Ectodermal cell (in vitro differentiated cells): ENCODE results near the gene SUMF2.
"Not testable (repeated sequence)": the region's sequence is repeated elsewhere in the genome, so short reads cannot be mapped to it uniquely, and the experiment has no call there.

Source experiments
- H3K27ac ChIP-seq: 2 replicates; pipeline ENCODE4 v1.7.0; 2013; ENCODE audit warnings: mild to moderate bottlenecking, low read depth, low read length; ENCODE audit not compliant: insufficient read depth, poor library complexity, severe bottlenecking
- H3K27me3 ChIP-seq: 2 replicates; pipeline ENCODE4 v1.7.0; 2013; ENCODE audit warnings: mild to moderate bottlenecking, low read length; ENCODE audit not compliant: insufficient read depth, control insufficient read depth, poor library complexity, severe bottlenecking
- H3K36me3 ChIP-seq: one replicate; pipeline ENCODE4 v1.7.0; 2013; ENCODE audit warnings: low read length; ENCODE audit not compliant: control insufficient read depth, insufficient read depth
- H3K4me1 ChIP-seq: one replicate; pipeline ENCODE4 v1.7.0; 2013; ENCODE audit warnings: low read length; ENCODE audit not compliant: control insufficient read depth, insufficient read depth
- H3K4me3 ChIP-seq: 2 replicates; pipeline ENCODE4 v1.7.0; 2013; ENCODE audit warnings: low read depth, low read length, control low read depth; ENCODE audit not compliant: insufficient read depth
- H3K9me3 ChIP-seq: 2 replicates; pipeline ENCODE4 v1.7.0; 2013; ENCODE audit warnings: mild to moderate bottlenecking, low read length, moderate library complexity; ENCODE audit not compliant: control insufficient read depth
- WGBS, 2 experiments: methylation state at CpG; one replicate each; pipeline ENCODE4 v1.1.7; 2013; ENCODE audit warnings: missing lambda C conversion rate in 2 of 2; 5-methylcytosine and 5-hydroxymethylcytosine counted together

Gene SUMF2

DNA sequence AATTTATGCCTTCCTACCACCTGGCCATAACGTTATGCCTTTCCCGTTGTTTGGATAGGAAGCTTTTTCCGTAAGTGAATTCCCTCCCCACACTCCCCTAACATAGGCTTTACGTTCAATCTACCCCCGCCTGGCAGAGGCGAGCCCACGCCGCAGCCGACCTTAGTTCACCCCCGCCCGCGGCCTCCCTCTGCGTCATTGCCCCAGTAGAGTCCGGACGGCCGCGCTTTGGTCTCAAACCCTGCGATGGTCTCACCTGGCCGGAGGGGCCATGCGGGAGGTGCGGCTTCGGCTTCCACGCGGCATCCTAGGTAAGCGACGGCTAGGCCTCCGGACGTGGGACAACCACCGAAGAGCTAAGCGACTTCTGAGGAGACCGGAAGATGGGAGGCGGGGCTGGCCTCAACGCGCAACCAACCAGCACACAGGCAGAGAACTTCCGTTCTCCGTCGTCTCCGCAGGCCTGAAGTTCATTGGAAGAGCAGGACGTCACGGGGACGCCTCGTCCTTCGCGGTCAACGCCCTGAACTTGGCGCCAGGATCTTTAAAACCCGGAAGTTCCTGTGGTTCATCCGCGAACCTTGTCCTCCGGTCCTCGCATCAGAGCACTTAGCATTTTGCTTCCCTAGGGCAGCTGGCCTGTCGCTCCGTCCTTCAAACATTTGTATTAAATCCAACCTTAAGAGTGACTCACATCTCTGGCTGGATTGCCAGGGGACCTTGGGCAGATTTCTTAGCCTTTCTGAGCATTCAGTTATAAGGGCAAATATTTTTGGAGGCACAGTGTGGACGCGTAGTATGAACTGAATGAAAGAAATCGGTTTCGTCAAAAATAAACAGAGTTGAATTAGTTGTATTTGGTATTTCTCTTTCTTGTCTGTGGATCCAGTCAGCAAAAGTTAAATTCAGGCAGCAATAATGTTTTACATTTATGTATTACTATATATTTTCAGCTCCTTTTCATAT lies 42.3 kb downstream of the SUMF2 start, which contains the start of gene CHCHD2:
Gene CHCHD2, minus strand, starts transcription at position 369 of the 966 bp plus-strand sequence. Its CDS starts 63 bp downstream, at position 306.
- Histone ChIP-seq H3K27ac (no peak within 1 kb of the TSS), H3K27me3 (no peaks in the 10 kb centered on the region), H3K9me3 (peaks cover 5% of the 10 kb centered on the region), H3K36me3 (peaks cover 7% of the 10 kb centered on the region), H3K4me3 (peak within 1 kb of the TSS; percentile 65), H3K4me1 (no peaks in the 10 kb centered on the region)
- 6 to 11% methylated on average over 53 to 57 of the region's 57 CpGs for WGBS, 2 experiments

DNA sequence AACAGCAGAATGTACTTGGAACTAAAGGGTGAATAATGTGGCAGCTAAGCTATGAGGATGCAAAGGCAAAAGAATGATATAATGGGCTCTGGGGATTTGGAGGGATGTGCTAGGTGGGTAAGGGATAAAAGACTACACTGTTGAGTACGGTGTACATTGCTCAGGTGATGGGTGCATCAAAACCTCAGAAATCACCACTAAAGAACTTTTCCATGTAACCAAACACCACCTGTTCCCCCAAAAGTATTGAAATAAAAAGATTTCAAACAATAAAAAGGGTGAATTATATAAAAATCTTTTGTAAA lies 43.8 kb downstream of the SUMF2 start:
- H3K27me3 ChIP-seq = no peaks in the 10 kb centered on the region
- H3K36me3 ChIP-seq = peaks cover 7% of the 10 kb centered on the region
- 83 to 100% methylated on average over 1 of the region's 1 CpG for WGBS, 2 experiments
- H3K4me1 ChIP-seq = no peaks in the 10 kb centered on the region
- H3K27ac ChIP-seq = no peak overlapping the region
- no peak overlapping the region for H3K4me3 ChIP-seq
- H3K9me3 ChIP-seq = peaks cover 6% of the 10 kb centered on the region

DNA sequence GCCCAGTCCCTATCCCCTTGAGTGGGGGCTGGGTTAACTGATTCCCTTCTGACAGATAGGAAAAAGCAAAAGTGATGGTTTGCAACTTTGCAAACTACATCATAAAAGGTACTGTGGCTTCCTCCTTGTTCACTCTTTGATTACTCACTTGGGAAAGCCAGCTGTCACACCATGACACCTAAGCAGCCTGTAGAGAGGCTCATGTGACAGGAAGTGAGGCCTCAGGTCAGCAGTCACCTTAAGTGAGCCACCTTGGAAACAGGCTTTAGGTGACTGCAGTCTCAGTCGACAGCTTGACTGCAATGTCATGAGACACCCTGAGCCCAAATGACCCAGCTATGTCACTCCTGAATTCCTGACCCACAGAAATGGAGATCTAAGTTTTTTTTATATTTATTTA lies 46.5 kb downstream of the SUMF2 start:
- no peak overlapping the region for H3K27ac ChIP-seq
- H3K4me1 ChIP-seq = no peaks in the 10 kb centered on the region
- WGBS, 2 experiments = 79 to 83% methylated on average over 1 of the region's 1 CpG
- H3K36me3 ChIP-seq = no peaks in the 10 kb centered on the region
- no peaks in the 10 kb centered on the region for H3K27me3 ChIP-seq
- H3K9me3 ChIP-seq = peaks cover 6% of the 10 kb centered on the region
- no peak overlapping the region for H3K4me3 ChIP-seq

DNA sequence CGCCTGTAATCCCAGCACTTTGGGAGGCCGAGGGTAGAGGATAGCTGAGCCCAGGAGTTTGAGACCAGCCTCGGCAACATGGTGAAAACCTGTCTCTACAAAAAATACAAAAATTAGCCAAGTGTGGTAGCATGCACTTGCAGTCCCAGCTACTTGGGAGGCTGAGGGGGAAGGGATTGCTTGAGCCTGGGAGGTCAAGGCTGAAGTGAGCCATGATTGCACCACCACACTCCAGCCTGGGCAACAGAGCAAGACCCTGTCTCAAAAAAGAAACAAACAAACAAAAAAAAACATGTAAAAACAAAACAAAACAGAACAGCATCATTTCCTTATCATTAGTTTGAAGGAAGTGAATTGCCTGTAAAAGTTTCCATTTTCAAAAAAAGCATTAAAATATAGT lies 48.2 kb downstream of the SUMF2 start:
- H3K4me3 ChIP-seq, H3K27me3 ChIP-seq, H3K4me1 ChIP-seq, H3K9me3 ChIP-seq, H3K36me3 ChIP-seq, H3K27ac ChIP-seq: not testable (repeated sequence)
- WGBS, 2 experiments = 82 to 84% methylated on average over 3 of the region's 3 CpGs

DNA sequence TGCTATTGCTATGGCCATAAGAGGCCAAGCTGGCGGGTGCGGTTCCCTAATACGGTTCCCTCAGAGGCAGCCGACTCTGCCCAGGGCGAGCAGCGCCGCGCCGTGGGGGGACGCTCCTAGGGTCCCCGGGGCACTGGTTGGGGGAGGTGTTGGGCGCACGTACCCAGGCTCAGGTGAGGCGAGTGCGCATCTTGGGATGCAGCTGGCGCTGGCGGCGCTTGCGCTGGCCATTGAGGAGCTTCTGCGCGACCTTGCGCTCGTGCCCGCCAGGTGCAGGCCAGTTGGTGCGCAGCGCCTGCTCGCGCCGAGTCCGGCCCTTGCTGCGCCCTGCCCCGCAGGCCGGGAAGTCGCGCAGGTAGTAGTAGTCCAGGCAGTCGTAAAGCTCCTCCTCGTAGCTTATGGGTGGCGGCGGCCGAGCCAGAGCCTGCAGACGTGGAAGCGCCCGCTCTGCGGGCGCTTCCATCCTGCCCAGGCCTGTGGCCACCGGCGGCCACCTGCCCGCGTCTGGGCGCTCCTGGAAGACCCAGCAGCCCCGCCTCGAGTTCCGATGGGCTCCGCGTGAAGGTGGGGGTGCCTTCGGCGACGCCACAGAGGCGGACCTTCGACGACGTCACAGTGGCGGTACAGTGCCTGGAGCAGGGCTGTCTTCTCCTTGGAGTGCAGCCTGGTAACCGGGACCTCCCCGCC lies 51.9 kb downstream of the SUMF2 start, which contains the start of gene NUPR2:
Gene NUPR2, minus strand, starts transcription at position 566 of the 687 bp plus-strand sequence. Its CDS starts 103 bp downstream, at position 463.
- Histone ChIP-seq H3K27me3 (no peaks in the 10 kb centered on the region), H3K4me3 (no peak within 1 kb of the TSS), H3K9me3 (peaks cover 8% of the 10 kb centered on the region), H3K36me3 (no peaks in the 10 kb centered on the region), H3K4me1 (no peaks in the 10 kb centered on the region), H3K27ac (no peak within 1 kb of the TSS)
- WGBS, 2 experiments = 90 to 91% methylated on average over 65 of the region's 65 CpGs

DNA sequence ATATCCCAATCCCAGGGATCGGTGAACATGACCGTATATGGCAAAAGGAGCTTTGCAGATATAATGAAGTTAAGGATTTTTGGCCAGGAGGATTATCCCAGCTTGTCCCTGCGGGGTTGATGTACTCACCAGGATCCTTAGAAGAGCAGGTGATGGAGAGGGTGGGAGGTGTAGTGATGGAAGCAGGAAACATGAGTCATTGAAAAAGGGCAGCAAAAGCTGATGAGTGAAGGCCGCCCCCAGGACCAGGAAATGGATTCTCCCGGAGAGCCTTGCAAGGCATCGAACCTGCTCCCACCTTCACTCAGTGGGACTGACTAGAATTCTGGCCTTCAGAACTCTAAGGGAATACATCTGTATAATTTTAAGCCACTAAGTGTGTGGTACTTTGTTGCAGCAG lies 57.4 kb downstream of the SUMF2 start:
- Histone ChIP-seq H3K27ac (no peak overlapping the region), H3K9me3 (peaks cover 10% of the 10 kb centered on the region), H3K4me1 (no peaks in the 10 kb centered on the region), H3K36me3 (no peaks in the 10 kb centered on the region), H3K27me3 (no peaks in the 10 kb centered on the region), H3K4me3 (no peak overlapping the region)
- 82 to 85% methylated on average over 6 of the region's 6 CpGs for WGBS, 2 experiments

DNA sequence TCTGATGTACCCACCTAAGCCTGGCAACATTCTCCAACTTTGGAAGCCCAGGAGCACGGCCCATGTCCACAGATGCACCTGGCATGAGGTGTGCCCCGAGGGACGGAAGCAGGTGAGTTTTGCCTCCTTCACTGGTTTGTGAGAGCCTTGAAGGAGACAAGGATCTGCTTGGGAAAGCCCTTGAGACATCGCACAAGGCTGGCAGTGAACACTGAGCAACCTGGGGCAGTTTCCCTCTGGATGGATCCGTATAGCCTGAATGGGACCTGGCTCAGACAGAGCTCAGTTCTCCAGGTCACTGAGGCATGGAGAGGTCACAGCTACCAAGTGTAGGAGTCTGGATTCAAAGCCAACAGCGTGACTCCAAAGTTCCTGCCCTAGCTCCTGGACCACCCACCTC lies 60.9 kb downstream of the SUMF2 start:
- Histone ChIP-seq H3K27me3 (no peaks in the 10 kb centered on the region), H3K4me1 (no peaks in the 10 kb centered on the region), H3K27ac (no peak overlapping the region), H3K4me3 (no peak overlapping the region), H3K36me3 (no peaks in the 10 kb centered on the region), H3K9me3 (peaks cover 6% of the 10 kb centered on the region)
- 54 to 61% methylated on average over 6 of the region's 6 CpGs for WGBS, 2 experiments

DNA sequence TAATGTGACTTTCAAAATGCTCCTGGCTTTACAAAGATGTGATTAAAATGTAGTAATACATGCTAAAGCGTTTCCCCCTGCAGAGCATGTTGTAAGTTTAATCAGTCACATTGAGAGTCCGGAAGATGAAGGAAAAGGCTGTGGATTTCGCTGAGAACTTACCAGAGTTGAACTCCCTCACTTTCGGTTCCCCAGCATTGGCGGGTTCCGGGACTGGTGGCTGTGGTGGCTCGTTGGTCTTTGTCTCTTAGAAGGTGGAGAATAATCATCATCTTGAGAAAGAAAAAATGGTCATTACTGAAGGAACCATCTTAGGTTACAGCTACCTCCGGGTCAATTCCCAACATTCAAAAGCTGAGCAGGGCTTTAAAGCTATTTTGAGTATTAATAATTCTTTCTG lies 61.7 kb downstream of the SUMF2 start:
- Histone ChIP-seq H3K4me1 (no peaks in the 10 kb centered on the region), H3K27me3 (no peaks in the 10 kb centered on the region), H3K4me3 (no peak overlapping the region), H3K27ac (no peak overlapping the region), H3K36me3 (no peaks in the 10 kb centered on the region), H3K9me3 (peaks cover 6% of the 10 kb centered on the region)
- 65 to 68% methylated on average over 7 to 8 of the region's 8 CpGs for WGBS, 2 experiments

DNA sequence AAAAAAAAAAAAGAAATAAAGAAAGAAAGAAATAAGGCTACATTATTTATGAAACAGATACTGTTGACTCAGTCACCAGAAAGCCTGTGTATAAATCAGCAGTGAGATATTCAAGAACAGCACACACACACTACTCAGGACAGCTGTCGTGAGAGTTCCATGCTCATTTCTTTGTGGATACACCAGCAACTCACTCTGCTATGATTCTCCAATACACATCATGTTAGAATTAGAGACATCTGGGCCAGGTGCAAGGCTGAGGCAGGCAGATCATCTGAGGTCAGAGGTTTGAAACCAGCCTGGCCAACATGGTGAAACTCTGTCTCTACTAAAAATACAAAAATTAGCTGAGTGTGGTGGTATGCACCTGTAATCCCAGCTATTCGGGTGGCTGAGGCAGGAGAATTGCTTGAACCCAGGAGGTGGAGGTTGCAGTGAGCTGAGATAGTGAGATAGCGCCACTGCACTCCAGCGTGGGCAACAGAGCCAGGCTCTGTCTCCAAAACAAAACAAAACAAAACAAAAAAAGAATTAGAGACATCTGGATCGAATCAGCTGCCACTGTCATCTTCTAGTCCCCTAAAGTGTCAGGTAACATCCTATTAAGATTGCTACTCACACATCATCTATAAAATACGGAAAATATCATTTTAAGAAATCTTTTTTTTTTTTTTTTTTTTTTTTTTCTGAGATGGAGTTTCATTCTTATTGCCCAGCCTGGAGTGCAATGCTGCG lies 63.3 kb downstream of the SUMF2 start:
- Histone ChIP-seq H3K4me3 (no peak overlapping the region), H3K27me3 (no peaks in the 10 kb centered on the region), H3K36me3 (no peaks in the 10 kb centered on the region), H3K27ac (no peak overlapping the region), H3K4me1 (no peaks in the 10 kb centered on the region), H3K9me3 (peaks cover under 1% of the 10 kb centered on the region)
- 63 to 75% methylated on average over 6 to 7 of the region's 7 CpGs for WGBS, 2 experiments
